ENCODE results near the gene PSMD13. TPM values are rescaled to one million over a fixed set of nuclear protein-coding genes. Genes with fewer than 3 reads are reported as not detected.

Gene PSMD13
- total RNA-seq, 1 experiment from 2014 or later = 141 TPM

DNA sequence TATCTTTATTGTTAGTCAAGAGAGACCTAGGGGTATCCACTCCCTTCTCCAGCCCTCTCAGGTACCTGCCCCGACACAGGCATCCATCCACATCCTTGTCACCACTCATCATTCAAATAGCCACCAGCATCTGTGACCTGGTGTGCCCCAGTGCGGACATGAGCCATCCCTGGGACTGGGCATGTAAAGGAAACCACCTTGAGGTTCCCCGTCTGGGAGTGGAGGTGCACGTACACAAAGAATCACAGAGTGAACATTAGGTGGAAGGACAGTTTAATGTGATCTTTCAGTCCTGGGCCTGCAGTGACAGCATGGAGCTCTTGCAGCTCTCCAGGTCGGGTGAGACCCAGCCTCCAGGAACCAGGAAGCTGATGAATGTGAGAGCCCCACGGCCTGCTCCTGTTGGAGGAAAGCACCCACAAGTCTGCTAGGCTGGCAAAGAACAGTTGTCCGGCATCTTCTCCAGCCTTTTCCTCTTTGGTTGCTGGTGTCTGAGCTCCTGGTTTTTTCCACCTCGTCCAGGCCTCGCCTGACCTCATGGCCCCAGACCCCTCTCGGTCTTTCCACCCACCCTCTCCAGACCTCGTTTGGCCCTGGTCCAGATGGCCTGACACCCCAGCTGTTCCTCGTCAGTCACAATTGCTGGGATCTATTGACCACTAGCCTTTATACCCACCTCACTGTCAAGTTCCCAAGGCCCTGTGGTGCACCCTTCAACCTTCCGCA lies 16.5 kb downstream of the PSMD13 start:
- Histone ChIP-seq H3K4me1 (ENCODE audit: insufficient read depth, low read length) (no peaks in the 10 kb centered on the region), H2BK12ac (ENCODE audit: insufficient read length, low read depth, low read length) (no peak overlapping the region), H3K9ac (ENCODE audit: extremely low read depth, insufficient read length, low read length) (no peak overlapping the region), H2BK20ac (ENCODE audit: low read depth, low read length, poor library complexity, severe bottlenecking) (no peak overlapping the region), H3K23ac (ENCODE audit: insufficient read length, low read depth, low read length) (no peak overlapping the region), H3K18ac (ENCODE audit: insufficient read length, low read depth, low read length) (no peak overlapping the region), H3K79me2 (ENCODE audit: insufficient read depth, low read length) (no peaks in the 10 kb centered on the region), H3K23me2 (ENCODE audit: insufficient read length, low read depth, low read length, poor library complexity, severe bottlenecking) (no peaks in the 10 kb centered on the region), H4K8ac (replicated peaks; ENCODE audit: insufficient read length, low read depth, low read length) (no peak overlapping the region), H3K27me3 (ENCODE audit: insufficient read depth, low read length) (no peaks in the 10 kb centered on the region), H2AFZ (ENCODE audit: low read length) (no peak overlapping the region), H3K9me3 (ENCODE audit: control insufficient read depth, low read depth, low read length) (no peaks in the 10 kb centered on the region), H2BK5ac (ENCODE audit: insufficient read length, low read length) (no peak overlapping the region), H3K56ac (ENCODE audit: insufficient read length, low read depth, low read length) (no peak overlapping the region), H2BK120ac (ENCODE audit: low read depth, low read length, poor library complexity, severe bottlenecking) (no peak overlapping the region), H3K4ac (ENCODE audit: low read depth, low read length) (no peak overlapping the region), H4K5ac (ENCODE audit: insufficient read length, low read depth, low read length) (no peak overlapping the region), H3K27ac (ENCODE audit: insufficient read length, low read depth, low read length) (no peak overlapping the region), H4K91ac (ENCODE audit: insufficient read length, low read depth, low read length) (no peak overlapping the region), H3T11ph (ENCODE audit: low read length) (no peak overlapping the region), H3K14ac (ENCODE audit: insufficient read depth, low read length) (no peak overlapping the region), H3K79me1 (ENCODE audit: insufficient read depth, low read depth, low read length, poor library complexity, severe bottlenecking) (no peaks in the 10 kb centered on the region), H2BK15ac (ENCODE audit: low read depth, low read length) (no peak overlapping the region), H3K4me2 (ENCODE audit: insufficient read depth, insufficient read length, low read length) (no peak overlapping the region), H2AK5ac (ENCODE audit: insufficient read length, low read length) (no peak overlapping the region), H4K20me1 (ENCODE audit: control insufficient read depth, insufficient read depth, insufficient read length) (no peaks in the 10 kb centered on the region)
- no peaks in the 10 kb centered on the region; a peak in 1 of 5 replicates for H3K9me3 Mint-ChIP-seq
- no peak overlapping the region for H3K4me3 Mint-ChIP-seq
- TF ChIP-seq, protein P1, sequence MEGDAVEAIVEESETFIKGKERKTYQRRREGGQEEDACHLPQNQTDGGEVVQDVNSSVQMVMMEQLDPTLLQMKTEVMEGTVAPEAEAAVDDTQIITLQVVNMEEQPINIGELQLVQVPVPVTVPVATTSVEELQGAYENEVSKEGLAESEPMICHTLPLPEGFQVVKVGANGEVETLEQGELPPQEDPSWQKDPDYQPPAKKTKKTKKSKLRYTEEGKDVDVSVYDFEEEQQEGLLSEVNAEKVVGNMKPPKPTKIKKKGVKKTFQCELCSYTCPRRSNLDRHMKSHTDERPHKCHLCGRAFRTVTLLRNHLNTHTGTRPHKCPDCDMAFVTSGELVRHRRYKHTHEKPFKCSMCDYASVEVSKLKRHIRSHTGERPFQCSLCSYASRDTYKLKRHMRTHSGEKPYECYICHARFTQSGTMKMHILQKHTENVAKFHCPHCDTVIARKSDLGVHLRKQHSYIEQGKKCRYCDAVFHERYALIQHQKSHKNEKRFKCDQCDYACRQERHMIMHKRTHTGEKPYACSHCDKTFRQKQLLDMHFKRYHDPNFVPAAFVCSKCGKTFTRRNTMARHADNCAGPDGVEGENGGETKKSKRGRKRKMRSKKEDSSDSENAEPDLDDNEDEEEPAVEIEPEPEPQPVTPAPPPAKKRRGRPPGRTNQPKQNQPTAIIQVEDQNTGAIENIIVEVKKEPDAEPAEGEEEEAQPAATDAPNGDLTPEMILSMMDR (conservative IDR thresholded peaks at IDR 0.05) = no peak
- WGBS (ENCODE audit: extremely low coverage, insufficient read length, low lambda C conversion rate) = no CpG with 5 or more reads among the region's 13 CpGs
- H3K4me1 Mint-ChIP-seq = peaks cover 0 to 5% of the 10 kb centered on the region in 2 experiments; a peak in 2 of 4 replicates
- DNase-seq = no peak
- peaks cover 31 to 45% (median 31%) of the 10 kb centered on the region in 3 experiments for H3K36me3 Mint-ChIP-seq (ENCODE audit: insufficient read depth in 1 of 3, low read depth in 3 of 3)
- H3K27me3 Mint-ChIP-seq (ENCODE audit: low read depth) = no peaks in the 10 kb centered on the region; the same call in 1 of the 2 replicates
- no peak overlapping the region for H3K27ac Mint-ChIP-seq

All from H9 (cell line).